IMR-90 (cell line): ENCODE measurements around the gene JCAD. TPM values are rescaled to one million over a fixed set of nuclear protein-coding genes. Genes with fewer than 3 reads are reported as not detected.

ENCODE experiments used
- ATAC-seq: fragments of 200-7000 bp; cut with Tn5 transposase; 2 replicates; pipeline ENCODE4 v1.9.1; 2020; ENCODE audit warnings: low read depth, mild to moderate bottlenecking, moderate library complexity
- BruUV-seq: library from RNA; stranded (reverse); fragments of 400-500 nt; replicated peaks from 2 replicates; lab custom pipeline; 2021; lab: Mats Ljungman, UMichigan
- CTCF ChIA-PET: fragments of 300-600 bp; formaldehyde crosslinking; extraction: SDS; loops from one replicate; lab custom pipeline; 2021; ENCODE audit warnings: antibody characterized with exemption; lab: Yijun Ruan, JAX
- POLR2A ChIA-PET: fragments of 300-600 bp; sonication (Branson Sonifier 250); formaldehyde crosslinking; loops from one replicate; lab custom pipeline; 2022; ENCODE audit warnings: antibody characterized with exemption; ENCODE audit not compliant: unreplicated experiment; lab: Charles Lee
- DNase-seq: peaks from one replicate; pipeline ENCODE4 v3.0.0; 2013
- H2AFZ ChIP-seq: replicated peaks from 2 replicates; pipeline ENCODE3; 2013; ENCODE audit warnings: low read length, mild to moderate bottlenecking; ENCODE audit not compliant: poor library complexity
- H2AK5ac ChIP-seq: 2 replicates; pipeline ENCODE4 v1.6.1; 2013; ENCODE audit warnings: low read depth, low read length, inconsistent platforms
- H2AK9ac ChIP-seq: replicated peaks from 2 replicates; pipeline ENCODE3; 2013; ENCODE audit warnings: mild to moderate bottlenecking, low read depth, low read length, moderate library complexity; ENCODE audit not compliant: poor library complexity
- H2BK120ac ChIP-seq: 2 replicates; pipeline ENCODE4 v1.6.1; 2013; ENCODE audit warnings: low read depth, low read length, inconsistent platforms
- H2BK15ac ChIP-seq: 3 replicates; pipeline ENCODE4 v1.6.1; 2013; ENCODE audit warnings: low read depth, low read length, inconsistent platforms
- H2BK20ac ChIP-seq: 2 replicates; pipeline ENCODE4 v1.6.1; 2013; ENCODE audit warnings: low read depth, mild to moderate bottlenecking, inconsistent platforms, low read length, moderate library complexity
- H2BK5ac ChIP-seq: 2 replicates; pipeline ENCODE4 v1.6.1; 2013; ENCODE audit warnings: mild to moderate bottlenecking, low read depth, low read length, inconsistent platforms; ENCODE audit not compliant: poor library complexity, severe bottlenecking
- H3K14ac ChIP-seq: replicated peaks from 2 replicates; pipeline ENCODE4 v1.6.1; 2013; ENCODE audit warnings: low read depth, low read length, inconsistent platforms
- H3K18ac ChIP-seq: 2 replicates; pipeline ENCODE4 v1.6.1; 2013; ENCODE audit warnings: low read depth, low read length, control low read depth
- H3K23ac ChIP-seq: 2 replicates; pipeline ENCODE4 v1.6.1; 2013; ENCODE audit warnings: low read depth, low read length, inconsistent platforms
- H3K27ac ChIP-seq: 2 replicates; pipeline ENCODE4 v1.5.1; 2013; ENCODE audit warnings: mild to moderate bottlenecking, control low read depth, low read length; ENCODE audit not compliant: insufficient read depth
- H3K27me3 ChIP-seq: 2 replicates; pipeline ENCODE4 v1.6.1; 2013; ENCODE audit warnings: low read length; ENCODE audit not compliant: control insufficient read depth, insufficient read depth
- H3K36me3 ChIP-seq: 2 replicates; pipeline ENCODE4 v1.6.1; 2013; ENCODE audit warnings: low read length, mixed read lengths; ENCODE audit not compliant: control insufficient read depth, insufficient read depth
- H3K4ac ChIP-seq: 2 replicates; pipeline ENCODE4 v1.6.1; 2013; ENCODE audit warnings: low read depth, low read length, inconsistent platforms
- H3K4me1 ChIP-seq: 2 replicates; pipeline ENCODE4 v1.6.1; 2013; ENCODE audit warnings: low read length, mixed read lengths; ENCODE audit not compliant: control insufficient read depth, insufficient read depth
- H3K4me2 ChIP-seq: 2 replicates; pipeline ENCODE4 v1.6.1; 2013; ENCODE audit warnings: low read depth, mild to moderate bottlenecking, control low read depth, low read length, moderate library complexity
- H3K4me3 ChIP-seq: 2 replicates; pipeline ENCODE4 v1.5.1; 2013; ENCODE audit warnings: low read depth, mild to moderate bottlenecking, control low read depth, low read length, moderate library complexity; ENCODE audit not compliant: insufficient read depth
- H3K56ac ChIP-seq: 2 replicates; pipeline ENCODE4 v1.6.1; 2013; ENCODE audit warnings: low read length, inconsistent platforms; ENCODE audit not compliant: insufficient read depth; ENCODE audit errors: extremely low read depth
- H3K79me1 ChIP-seq, 2 experiments: 2 replicates each; pipeline ENCODE4 v1.6.1; 2013; ENCODE audit warnings: low read length in 2 of 2, inconsistent platforms in 1 of 2, low read depth in 1 of 2
- H3K9ac ChIP-seq: 2 replicates; pipeline ENCODE4 v1.6.1; 2013; ENCODE audit warnings: low read depth, low read length, control low read depth
- H3K9me1 ChIP-seq: 2 replicates; pipeline ENCODE4 v1.6.1; 2013; ENCODE audit warnings: low read length, inconsistent platforms; ENCODE audit not compliant: insufficient read depth
- H3K9me3 ChIP-seq: 2 replicates; pipeline ENCODE4 v1.6.1; 2013; ENCODE audit warnings: low read length; ENCODE audit not compliant: control insufficient read depth, insufficient read depth
- H4K20me1 ChIP-seq: 2 replicates; pipeline ENCODE4 v1.6.1; 2013; ENCODE audit warnings: low read length, inconsistent platforms; ENCODE audit not compliant: insufficient read depth
- H4K5ac ChIP-seq: 2 replicates; pipeline ENCODE4 v1.6.1; 2013; ENCODE audit warnings: mild to moderate bottlenecking, low read depth, low read length, control low read depth
- H4K8ac ChIP-seq, 2 experiments: 2 replicates each; pipeline ENCODE4 v1.6.1; 2013; ENCODE audit warnings: low read depth in 2 of 2, low read length in 2 of 2, control low read depth in 1 of 2, inconsistent platforms in 1 of 2
- H4K91ac ChIP-seq: 2 replicates; pipeline ENCODE4 v1.6.1; 2013; ENCODE audit warnings: low read depth, low read length, inconsistent platforms; ENCODE audit not compliant: insufficient read depth
- CHD1 ChIP-seq: IDR thresholded peaks from 2 replicates; pipeline ENCODE4 v1.6.1; 2012; ENCODE audit warnings: low read depth, low read length, improper control_type of control experiment
- FOS ChIP-seq: fragments of 150-350 bp; IDR thresholded peaks from 2 replicates; pipeline ENCODE4 v1.6.1; 2016; ENCODE audit warnings: low read depth, low read length
- WGBS, 2 experiments: methylation state at CpG; one replicate each; pipeline versions ENCODE4 v1.1.5 to v1.1.7; 2013; ENCODE audit warnings: missing lambda C conversion rate in 2 of 2; ENCODE audit not compliant: insufficient read length in 1 of 2; ENCODE audit errors: extremely low coverage in 2 of 2; 5-methylcytosine and 5-hydroxymethylcytosine counted together
- dilution Hi-C: fragments of 300-500 bp; cut with HindIII; formaldehyde crosslinking; loops from one replicate; pipeline ENCODE4 v1.14.3; 2018; ENCODE audit warnings: low sequenced_read_pairs; ENCODE audit not compliant: unreplicated experiment
- in situ Hi-C: fragments of 300-500 bp; cut with MboI; formaldehyde crosslinking; loops from 3 replicates; pipeline ENCODE4 v1.14.3; 2019; ENCODE audit warnings: low sequenced_read_pairs, inconsistent platforms, mixed read lengths
- intact Hi-C: fragments of 100-400 bp; cut with micrococcal nuclease; formaldehyde crosslinking; loops from 2 replicates; pipeline ENCODE4 v1.10.0; 2022
- polyA plus RNA-seq, 3 experiments: library from polyadenylated mRNA; depleted of rRNA; stranded (reverse); fragments of >200 nt; gene quantifications; 2 replicates each; pipeline ENCODE4 v1.2.3, GENCODE V29; 2012; ENCODE audit warnings: low replicate concordance in 1 of 3
- total RNA-seq: library from RNA; depleted of rRNA; stranded (reverse); fragments of >200 nt; gene quantifications from 2 replicates; pipeline ENCODE4 v1.2.3, GENCODE V29; 2012
- TF ChIP-seq, protein P1 (sequence below): conservative IDR thresholded peaks from 2 replicates; pipeline ENCODE4 v1.5.1; 2012; ENCODE audit warnings: mild to moderate bottlenecking, low read depth, low read length, improper control_type of control experiment

The JCAD gene
- total and polyA plus RNA-seq, 2 of the 4 experiments (the other 2 are of a cell fraction), result 15.9 to 16.8 TPM

DNA sequence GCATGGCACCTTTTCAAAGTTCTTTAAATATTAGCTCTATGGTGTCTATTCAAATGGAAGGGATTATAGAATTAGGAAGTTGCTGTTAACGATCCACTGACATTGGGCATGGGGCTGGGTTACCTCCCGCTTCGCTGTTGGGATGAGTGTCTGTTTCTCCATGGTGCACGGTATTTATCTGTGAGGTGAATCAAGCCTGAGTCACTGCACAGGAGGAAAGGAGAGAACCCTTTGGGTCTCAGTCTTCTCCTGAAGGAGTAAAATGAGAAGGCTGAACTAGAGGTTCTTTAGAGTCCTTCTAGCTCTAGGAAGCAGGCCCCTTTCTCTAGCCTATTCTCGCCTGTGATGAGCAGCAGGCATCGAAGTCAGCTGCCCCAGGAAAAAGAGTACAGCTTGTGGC is 7.3 kb downstream of the JCAD start:
- CTCF ChIA-PET, result interaction anchor here (0.6 to 1.2 kb wide), 2 partner anchors 10 to 49 kb away, joined by 3 read pairs; no protein-coding TSS in a partner anchor

More for the DNA sequence above, 7.3 kb downstream of the JCAD start:
- H3K4me2 ChIP-seq, result peak overlapping the region; percentile 63
- H3K18ac ChIP-seq, result peak overlapping the region; percentile 72
- no peaks in the 10 kb centered on the region for H3K27me3 ChIP-seq
- H3K4ac ChIP-seq, result peak overlapping the region; percentile 61
- no peak overlapping the region for H3K56ac ChIP-seq
- peaks cover 32% of the 10 kb centered on the region for H3K36me3 ChIP-seq
- peak overlapping the region; percentile 51 for H4K91ac ChIP-seq
- H2BK120ac ChIP-seq, result peak overlapping the region; percentile 48
- peak overlapping the region; percentile 67; the same call in 1 of the 2 replicates for H2BK20ac ChIP-seq
- no peaks in the 10 kb centered on the region for H3K9me3 ChIP-seq
- H3K9me1 ChIP-seq, result peaks cover 24% of the 10 kb centered on the region
- H4K20me1 ChIP-seq, result peaks cover 62% of the 10 kb centered on the region
- H2AFZ ChIP-seq, result no peak overlapping the region
- H3K9ac ChIP-seq, result no peak overlapping the region
- intact Hi-C loops, result no loop called here
- H3K4me1 ChIP-seq, result peaks cover 17% of the 10 kb centered on the region
- peak; percentile 43; the same call in 1 of the 2 replicates for ATAC-seq
- in situ Hi-C loops, result no loop called here
- H3K14ac ChIP-seq, result peak overlapping the region; percentile 59
- POLR2A ChIA-PET, result no interaction called here
- 47% methylated on average over 4 of the region's 6 CpGs; no CpG with 5 or more reads in 1 of the 2 experiments for WGBS, 2 experiments
- peak overlapping the region; percentile 76 for H3K27ac ChIP-seq
- TF ChIP-seq FOS, result peak; percentile 66
- TF ChIP-seq CHD1, result no peak
- TF ChIP-seq, protein P1, sequence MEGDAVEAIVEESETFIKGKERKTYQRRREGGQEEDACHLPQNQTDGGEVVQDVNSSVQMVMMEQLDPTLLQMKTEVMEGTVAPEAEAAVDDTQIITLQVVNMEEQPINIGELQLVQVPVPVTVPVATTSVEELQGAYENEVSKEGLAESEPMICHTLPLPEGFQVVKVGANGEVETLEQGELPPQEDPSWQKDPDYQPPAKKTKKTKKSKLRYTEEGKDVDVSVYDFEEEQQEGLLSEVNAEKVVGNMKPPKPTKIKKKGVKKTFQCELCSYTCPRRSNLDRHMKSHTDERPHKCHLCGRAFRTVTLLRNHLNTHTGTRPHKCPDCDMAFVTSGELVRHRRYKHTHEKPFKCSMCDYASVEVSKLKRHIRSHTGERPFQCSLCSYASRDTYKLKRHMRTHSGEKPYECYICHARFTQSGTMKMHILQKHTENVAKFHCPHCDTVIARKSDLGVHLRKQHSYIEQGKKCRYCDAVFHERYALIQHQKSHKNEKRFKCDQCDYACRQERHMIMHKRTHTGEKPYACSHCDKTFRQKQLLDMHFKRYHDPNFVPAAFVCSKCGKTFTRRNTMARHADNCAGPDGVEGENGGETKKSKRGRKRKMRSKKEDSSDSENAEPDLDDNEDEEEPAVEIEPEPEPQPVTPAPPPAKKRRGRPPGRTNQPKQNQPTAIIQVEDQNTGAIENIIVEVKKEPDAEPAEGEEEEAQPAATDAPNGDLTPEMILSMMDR, result no peak
- H2AK5ac ChIP-seq, result peak overlapping the region; percentile 84
- H2BK15ac ChIP-seq, result peak overlapping the region; percentile 50; the same call in 2 of the 3 replicates
- H3K79me1 ChIP-seq, result peaks cover 25 to 67% of the 10 kb centered on the region in 2 experiments
- dilution Hi-C loops, result no loop called here
- H4K8ac ChIP-seq, result peak overlapping the region; percentile 12 to 41; a peak in 3 of 4 replicates
- DNase-seq, result peak; percentile 80
- peak overlapping the region; percentile 67 for H2BK5ac ChIP-seq
- H4K5ac ChIP-seq, result peak overlapping the region; percentile 11
- no peak overlapping the region for H3K4me3 ChIP-seq
- no TSS peak for BruUV-seq
- H3K23ac ChIP-seq, result peak overlapping the region; percentile 26; the same call in 1 of the 2 replicates
- H2AK9ac ChIP-seq, result no peak overlapping the region
